ENCODE results near the gene ANP32B. TPM values are rescaled to one million over a fixed set of nuclear protein-coding genes. Genes with fewer than 3 reads are reported as not detected.
A peak's percentile ranks its signal among the peaks of the same experiment; 100 is the strongest.
"Not testable (repeated sequence)": the region's sequence is repeated elsewhere in the genome, so short reads cannot be mapped to it uniquely, and the experiment has no call there.

Gene ANP32B
- total RNA-seq, 2 experiments from 2014 or later = 397 to 405 TPM

DNA sequence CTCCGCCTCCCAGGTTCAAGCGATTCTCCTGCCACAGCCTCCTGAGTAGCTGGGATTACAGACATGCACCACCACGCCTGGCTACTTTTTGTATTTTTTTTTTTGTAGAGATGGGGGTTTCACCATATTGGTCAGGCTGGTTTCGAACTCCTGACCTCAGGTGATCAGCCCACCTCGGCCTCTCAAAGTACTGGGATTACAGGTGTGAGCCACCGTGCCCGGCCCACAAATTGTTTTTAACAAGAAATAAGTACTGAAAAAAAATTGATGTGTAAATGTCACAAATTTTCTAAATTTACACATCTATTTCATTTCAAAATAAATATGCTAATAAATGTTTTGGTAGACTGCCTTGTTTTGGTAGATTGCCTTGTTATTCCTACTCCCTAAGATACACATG, 13.5 kb downstream of the ANP32B start:
- H3K4me3 Mint-ChIP-seq, DNase-seq, H3K27me3 Mint-ChIP-seq, H3K27ac Mint-ChIP-seq, H3K9me3 Mint-ChIP-seq: not testable (repeated sequence)
- Mint-ChIP-seq H3K36me3 (peaks cover 39% of the 10 kb centered on the region), H3K4me1 (peaks cover 60% of the 10 kb centered on the region)

DNA sequence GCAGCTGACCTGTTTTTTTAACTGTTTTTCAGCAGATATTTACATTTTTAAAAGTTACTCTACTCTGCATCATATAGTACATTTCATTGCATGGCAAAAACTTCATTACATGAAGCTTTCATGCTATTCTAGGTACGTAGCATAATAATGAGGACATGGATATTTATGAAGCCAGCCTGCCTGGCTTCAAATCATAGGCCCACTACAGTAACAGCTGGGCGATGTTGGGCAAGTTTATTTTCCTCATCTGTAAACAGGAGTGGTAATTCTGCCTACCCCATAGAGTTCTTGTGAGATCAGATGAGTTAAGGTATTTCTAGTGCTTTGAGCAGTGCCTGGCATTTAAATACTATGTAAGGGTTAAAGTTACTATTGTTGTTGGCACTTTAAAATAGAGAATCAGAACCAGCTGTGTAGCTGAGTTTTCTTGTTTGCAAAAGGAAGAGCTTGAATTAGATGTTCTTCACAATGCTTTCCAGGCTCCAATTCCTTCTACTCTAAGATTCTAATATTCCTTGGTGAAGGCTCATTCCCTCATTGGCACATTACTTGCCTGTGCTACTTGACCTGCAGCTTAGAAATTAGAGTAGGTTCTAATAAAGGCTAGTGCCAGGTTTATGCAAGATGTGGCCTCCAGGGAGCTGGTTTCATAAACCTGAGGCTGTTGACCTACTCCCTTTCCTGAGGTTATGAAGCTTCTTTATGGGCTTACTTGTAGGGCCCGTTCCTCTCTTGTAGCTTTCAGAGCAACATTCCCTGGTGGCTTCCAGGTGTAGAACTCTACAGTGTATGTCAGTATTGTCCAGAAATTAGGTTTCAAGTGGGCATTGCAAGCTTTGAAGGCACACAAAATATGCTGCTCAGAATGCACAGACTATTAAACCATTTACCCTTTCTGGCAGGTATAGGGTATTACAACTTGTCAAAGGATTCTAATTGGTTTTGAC, 14.5 kb downstream of the ANP32B start:
- H3K27me3 Mint-ChIP-seq = no peaks in the 10 kb centered on the region
- DNase-seq = no peak
- H3K9me3 Mint-ChIP-seq = no peaks in the 10 kb centered on the region
- peak overlapping the region; percentile 2 for H3K27ac Mint-ChIP-seq
- no peak overlapping the region for H3K4me3 Mint-ChIP-seq
- H3K36me3 Mint-ChIP-seq = peaks cover 38% of the 10 kb centered on the region
- H3K4me1 Mint-ChIP-seq = peaks cover 51% of the 10 kb centered on the region

DNA sequence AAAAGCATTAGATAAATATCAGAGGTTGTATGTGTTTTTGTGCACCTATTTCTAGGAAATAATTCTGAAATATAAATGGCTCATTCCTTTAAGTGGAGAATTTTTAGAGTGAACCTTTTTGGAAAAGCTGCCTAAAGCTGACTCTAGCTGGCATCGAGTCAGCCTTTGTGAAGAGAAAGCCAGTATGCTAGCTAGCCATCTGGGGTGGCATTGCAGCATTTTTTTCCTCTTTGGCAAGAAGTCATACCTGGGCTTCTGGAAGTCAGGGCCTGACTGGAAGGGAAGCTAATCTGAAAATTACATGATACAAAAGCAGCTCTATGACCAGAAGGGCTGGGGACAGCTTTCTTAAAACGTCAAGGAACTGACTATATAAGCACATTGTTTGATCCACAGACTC, 19.7 kb downstream of the ANP32B start:
- Mint-ChIP-seq H3K4me1 (peaks cover 42% of the 10 kb centered on the region), H3K27ac (no peak overlapping the region), H3K36me3 (peaks cover 46% of the 10 kb centered on the region), H3K27me3 (no peaks in the 10 kb centered on the region), H3K4me3 (no peak overlapping the region), H3K9me3 (no peaks in the 10 kb centered on the region)
- DNase-seq = no peak

DNA sequence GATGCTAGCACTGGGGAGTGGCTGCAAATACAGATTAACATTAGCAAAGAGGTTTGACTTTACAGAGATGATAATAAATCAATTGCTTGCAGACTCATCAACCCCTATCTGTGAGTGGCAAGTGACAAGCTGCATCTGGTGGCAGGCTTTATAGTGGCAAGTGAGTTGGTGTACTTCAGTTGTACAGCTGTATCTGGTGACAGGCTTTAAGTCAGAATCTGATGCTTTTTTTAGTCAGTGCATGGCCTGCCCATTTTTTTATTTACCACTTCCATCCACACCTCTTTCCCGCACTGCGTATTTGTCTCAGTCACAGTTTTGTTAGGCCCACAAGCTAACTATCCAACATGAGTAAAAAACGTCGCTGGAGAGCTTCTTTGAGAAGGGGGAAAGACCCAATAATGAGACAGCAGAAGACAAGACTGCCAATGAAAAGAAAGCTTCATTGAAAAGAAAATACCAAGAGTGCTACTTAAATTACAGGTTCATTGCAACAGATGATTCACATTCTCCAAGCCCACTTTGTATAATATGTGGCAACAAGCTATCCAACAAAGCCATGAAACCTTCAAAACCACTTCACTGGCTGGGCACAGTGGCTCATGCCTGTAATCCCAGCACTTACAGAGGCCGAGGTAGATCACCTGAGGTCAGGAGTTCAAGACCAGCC, 23.1 kb downstream of the ANP32B start:
- Mint-ChIP-seq H3K27ac (peak overlapping the region; percentile 48), H3K36me3 (peaks cover 44% of the 10 kb centered on the region), H3K4me3 (no peak overlapping the region), H3K9me3 (no peaks in the 10 kb centered on the region), H3K4me1 (peaks cover 39% of the 10 kb centered on the region), H3K27me3 (no peaks in the 10 kb centered on the region)
- DNase-seq = no peak

DNA sequence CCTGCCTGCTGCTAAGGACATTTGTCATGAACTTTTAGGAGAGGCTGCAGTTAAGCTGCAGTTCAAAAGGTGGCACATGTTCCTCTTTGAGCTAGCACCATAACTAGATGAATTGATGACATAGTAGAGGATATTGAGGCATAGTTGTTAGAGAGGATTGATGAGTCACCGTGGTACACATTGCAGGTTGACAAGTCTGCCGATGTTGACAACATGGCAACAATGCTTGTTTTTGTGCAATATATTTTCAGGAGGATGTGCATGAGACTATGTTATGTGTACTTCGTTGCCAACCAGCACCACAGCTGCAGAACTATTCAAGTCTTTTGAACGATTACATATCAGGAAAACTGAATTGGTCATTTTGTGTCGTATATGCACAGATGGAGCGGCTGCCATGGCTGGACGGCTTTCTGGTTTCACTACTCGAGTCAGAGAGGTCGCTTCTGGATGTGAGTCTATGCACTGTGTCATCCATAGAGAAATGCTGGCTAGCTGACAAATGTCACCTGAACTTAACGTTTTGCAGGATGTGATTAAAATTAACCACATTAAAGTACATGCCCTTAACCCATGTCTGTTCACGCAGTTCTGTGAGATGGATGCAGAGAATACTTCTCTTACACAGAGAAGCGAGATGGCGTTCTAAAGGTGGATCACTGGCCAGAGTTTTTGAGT, 24.2 kb downstream of the ANP32B start:
- H3K4me3 Mint-ChIP-seq = no peak overlapping the region
- peaks cover 51% of the 10 kb centered on the region for H3K36me3 Mint-ChIP-seq
- no peaks in the 10 kb centered on the region for H3K9me3 Mint-ChIP-seq
- DNase-seq = no peak
- H3K4me1 Mint-ChIP-seq = peaks cover 37% of the 10 kb centered on the region
- peak overlapping the region; percentile 67 for H3K27ac Mint-ChIP-seq
- H3K27me3 Mint-ChIP-seq = no peaks in the 10 kb centered on the region

DNA sequence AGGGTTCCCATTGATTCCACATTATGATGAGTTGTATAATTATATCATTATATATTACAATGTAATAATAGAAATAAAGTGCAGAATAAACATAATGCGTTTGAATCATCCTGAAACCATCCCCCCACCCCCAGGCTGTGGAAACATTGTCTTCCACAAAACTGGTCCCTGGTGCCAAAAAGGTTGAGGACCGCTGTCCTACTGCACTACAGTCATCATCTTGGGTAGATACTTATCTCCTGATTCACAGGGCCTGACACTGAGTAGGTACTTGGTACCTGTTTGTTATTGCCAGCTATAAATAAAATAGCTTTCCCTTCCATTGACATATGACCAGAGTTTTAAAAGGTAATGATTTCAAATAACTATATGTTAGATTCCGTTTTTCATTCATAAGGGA, 25.6 kb downstream of the ANP32B start:
- Mint-ChIP-seq H3K4me1 (peaks cover 37% of the 10 kb centered on the region), H3K9me3 (no peaks in the 10 kb centered on the region), H3K27me3 (no peaks in the 10 kb centered on the region), H3K27ac (no peak overlapping the region), H3K4me3 (no peak overlapping the region), H3K36me3 (peaks cover 53% of the 10 kb centered on the region)
- no peak for DNase-seq

DNA sequence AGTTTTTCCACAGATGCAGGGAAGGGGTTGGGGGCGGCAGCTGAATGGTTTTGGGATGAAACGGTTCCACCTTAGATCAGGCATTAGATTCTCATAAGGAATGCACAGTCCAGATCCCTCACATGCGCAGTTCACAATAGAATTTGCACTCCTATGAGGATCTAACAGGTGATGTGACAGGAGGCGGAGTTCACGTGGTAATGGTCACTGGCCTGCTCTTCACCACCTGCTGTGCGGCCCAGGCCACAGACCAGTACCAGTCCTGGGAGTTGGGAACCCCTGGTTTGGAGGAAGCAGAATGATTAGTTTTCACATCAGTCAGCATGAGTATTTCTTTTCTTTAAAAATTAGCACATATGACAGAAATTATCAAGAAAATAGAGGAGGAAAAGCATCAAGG, 26.3 kb downstream of the ANP32B start:
- peak overlapping the region; percentile 79 for H3K27ac Mint-ChIP-seq

DNA sequence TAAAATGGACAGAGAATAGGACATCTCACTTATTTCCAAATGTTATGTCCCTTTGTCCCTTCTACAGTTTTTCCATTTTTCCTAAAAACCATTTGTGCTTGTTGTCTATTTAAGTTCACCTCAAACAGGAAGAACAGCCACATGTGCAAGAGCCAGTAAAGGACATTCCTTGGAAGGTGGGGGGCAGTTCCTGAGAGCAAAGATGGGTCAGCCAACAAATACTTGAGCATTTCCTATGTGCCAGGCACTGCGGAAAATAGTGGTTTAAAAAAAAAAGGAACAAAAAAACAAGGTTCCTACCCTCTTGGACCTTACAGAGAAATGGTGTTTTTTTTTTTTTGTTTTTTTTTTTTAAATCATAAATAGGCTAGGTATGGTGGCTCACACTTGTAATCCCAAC, 26.8 kb downstream of the ANP32B start:
- H3K27ac Mint-ChIP-seq = no peak overlapping the region
- H3K4me1 Mint-ChIP-seq = peaks cover 31% of the 10 kb centered on the region
- DNase-seq = no peak
- H3K27me3 Mint-ChIP-seq = no peaks in the 10 kb centered on the region
- H3K4me3 Mint-ChIP-seq = no peak overlapping the region
- H3K9me3 Mint-ChIP-seq = no peaks in the 10 kb centered on the region
- H3K36me3 Mint-ChIP-seq = peaks cover 53% of the 10 kb centered on the region

More for the DNA sequence above, 26.3 kb downstream of the ANP32B start:
- Mint-ChIP-seq H3K4me1 (peaks cover 35% of the 10 kb centered on the region), H3K36me3 (peaks cover 52% of the 10 kb centered on the region), H3K9me3 (no peaks in the 10 kb centered on the region), H3K27me3 (no peaks in the 10 kb centered on the region), H3K4me3 (peak overlapping the region; percentile 59)
- no peak for DNase-seq

DNA sequence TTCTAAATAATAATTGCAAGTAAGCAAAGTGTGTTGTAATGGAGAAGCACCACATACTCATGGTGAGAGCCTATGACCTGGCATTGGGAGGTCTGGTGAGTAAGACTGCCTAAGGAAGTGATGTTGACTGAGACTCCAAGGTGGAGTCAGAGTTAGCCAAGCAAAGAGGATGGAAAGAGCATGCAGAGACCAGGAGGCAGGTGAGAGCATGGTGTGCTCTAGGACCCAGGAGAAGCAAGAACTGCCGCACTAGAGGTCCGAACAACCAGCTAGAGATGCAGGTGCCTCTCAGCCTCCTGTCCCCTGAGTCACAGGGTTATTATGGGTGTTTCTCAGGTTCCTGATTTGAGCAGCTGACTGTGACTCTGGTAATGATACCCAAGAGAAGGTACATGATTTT, 27.3 kb downstream of the ANP32B start:
- no peaks in the 10 kb centered on the region for H3K9me3 Mint-ChIP-seq
- peaks cover 56% of the 10 kb centered on the region for H3K36me3 Mint-ChIP-seq
- H3K27me3 Mint-ChIP-seq = no peaks in the 10 kb centered on the region
- DNase-seq = no peak
- H3K4me3 Mint-ChIP-seq = no peak overlapping the region
- peaks cover 33% of the 10 kb centered on the region for H3K4me1 Mint-ChIP-seq
- H3K27ac Mint-ChIP-seq = peak overlapping the region; percentile 56

DNA sequence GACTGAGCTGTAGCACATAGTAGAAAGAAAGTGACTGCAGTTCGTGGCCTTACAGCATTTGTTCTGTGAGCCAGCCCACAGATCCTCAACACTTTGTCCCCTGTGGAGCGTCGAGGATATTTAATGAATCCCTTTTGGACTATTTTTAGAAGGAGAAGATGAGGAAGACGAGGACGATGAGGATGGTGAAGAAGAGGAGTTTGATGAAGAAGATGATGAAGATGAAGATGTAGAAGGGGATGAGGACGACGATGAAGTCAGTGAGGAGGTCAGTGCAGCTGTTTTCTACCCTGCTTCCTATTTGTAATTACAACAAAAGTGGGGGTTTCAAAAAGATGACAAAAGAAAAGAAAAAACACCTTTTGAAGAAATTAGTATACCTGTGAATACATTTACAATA, 28.0 kb downstream of the ANP32B start:
- peak overlapping the region; percentile 2 for H3K27ac Mint-ChIP-seq
- no peak overlapping the region for H3K4me3 Mint-ChIP-seq

DNA sequence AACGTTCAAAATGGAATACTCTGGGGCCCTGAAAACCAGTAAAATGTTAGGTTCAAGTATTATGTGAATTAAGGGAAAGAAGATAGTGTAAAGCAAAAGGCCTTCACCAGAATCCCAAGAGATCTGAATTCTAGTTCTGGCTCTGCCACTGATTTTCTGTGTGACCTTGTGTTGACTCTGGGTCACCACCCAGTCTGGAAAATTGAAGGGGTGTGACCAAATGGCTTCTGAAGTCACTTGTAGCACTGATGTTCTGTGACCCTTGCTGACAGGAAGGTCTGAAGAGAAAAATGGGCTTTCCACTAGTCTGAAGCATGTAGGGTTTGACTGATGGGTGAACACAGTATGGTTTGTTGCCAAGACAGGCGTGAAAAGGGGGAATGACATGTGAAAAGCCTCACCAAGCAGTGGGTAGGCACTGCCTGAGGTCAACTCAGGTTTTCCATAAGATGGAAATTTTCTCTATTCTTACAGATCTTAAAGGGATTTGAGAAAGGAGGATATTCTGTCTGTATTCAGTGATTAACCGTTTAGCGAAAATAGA, 33.1 kb downstream of the ANP32B start:
- no peak overlapping the region for H3K27ac Mint-ChIP-seq
- H3K9me3 Mint-ChIP-seq = no peaks in the 10 kb centered on the region
- H3K4me1 Mint-ChIP-seq = peaks cover 4% of the 10 kb centered on the region
- H3K36me3 Mint-ChIP-seq = peaks cover 41% of the 10 kb centered on the region
- no peak for DNase-seq
- no peaks in the 10 kb centered on the region for H3K27me3 Mint-ChIP-seq
- no peak overlapping the region for H3K4me3 Mint-ChIP-seq

More for the DNA sequence above, 28.0 kb downstream of the ANP32B start:
- peaks cover 26% of the 10 kb centered on the region for H3K4me1 Mint-ChIP-seq
- DNase-seq = no peak
- H3K36me3 Mint-ChIP-seq = peaks cover 54% of the 10 kb centered on the region
- no peaks in the 10 kb centered on the region for H3K9me3 Mint-ChIP-seq
- H3K27me3 Mint-ChIP-seq = no peaks in the 10 kb centered on the region

DNA sequence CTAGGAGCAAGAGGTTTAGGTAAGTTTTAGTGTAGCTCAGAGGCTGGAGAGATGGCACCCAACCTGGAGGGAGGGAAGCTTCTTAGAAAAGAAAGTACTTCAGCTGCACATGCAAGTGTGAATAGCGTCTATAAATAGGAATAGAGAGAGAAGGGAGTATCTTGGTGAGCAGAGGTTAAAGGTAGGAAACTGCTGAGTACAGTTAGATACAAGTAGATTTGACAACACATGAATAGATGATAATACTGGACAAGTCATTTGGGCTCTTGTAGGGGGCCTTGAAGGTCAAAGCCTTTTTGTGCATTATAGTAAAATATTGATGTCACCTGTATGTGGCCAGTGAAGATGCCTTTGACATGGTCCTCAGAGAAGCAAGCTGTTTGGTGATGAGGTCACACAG, 34.2 kb downstream of the ANP32B start:
- Mint-ChIP-seq H3K27me3 (no peaks in the 10 kb centered on the region), H3K27ac (peak overlapping the region; percentile 21), H3K4me1 (peaks cover 4% of the 10 kb centered on the region), H3K9me3 (no peaks in the 10 kb centered on the region), H3K4me3 (no peak overlapping the region), H3K36me3 (peaks cover 35% of the 10 kb centered on the region)
- no peak for DNase-seq

DNA sequence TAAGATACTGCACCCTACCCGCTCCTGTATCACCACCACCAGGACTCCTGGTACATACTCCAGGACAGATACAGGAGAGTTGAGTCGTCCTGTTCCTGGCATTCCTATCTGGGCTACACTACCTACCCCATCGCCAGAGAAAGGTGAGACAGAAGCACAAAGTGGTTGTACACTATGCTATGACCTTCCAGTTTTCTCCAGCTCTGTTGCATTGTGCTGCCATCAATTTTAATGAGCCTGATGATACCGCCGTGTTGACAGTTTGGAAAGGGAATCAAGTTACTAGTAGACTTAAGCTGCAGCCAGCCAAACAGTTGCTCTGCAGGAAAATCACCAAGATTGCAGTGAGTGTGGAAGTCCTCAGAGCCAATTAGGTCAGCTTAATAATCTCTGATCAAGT, 35.2 kb downstream of the ANP32B start:
- no peak overlapping the region for H3K27ac Mint-ChIP-seq

DNA sequence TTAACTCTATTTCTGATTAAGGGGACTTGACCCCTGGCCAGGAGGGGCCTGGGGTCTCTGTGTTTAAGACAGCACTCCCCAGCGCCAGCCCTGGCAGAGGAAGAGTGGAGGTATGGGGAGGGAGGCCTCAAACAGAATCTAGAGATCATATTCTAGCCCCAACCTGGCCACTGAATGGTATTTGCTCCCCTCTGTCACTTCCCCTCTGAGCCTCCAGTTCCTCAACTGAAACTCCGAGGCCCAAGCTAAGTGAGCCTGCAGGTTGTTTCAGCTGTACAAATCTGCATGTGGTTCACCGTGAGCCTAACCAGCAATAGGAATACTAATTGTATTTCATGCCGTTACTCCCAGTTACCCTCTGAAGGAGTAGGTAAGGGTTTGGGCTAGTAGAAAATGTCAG, 36.0 kb downstream of the ANP32B start:
- H3K36me3 Mint-ChIP-seq = peaks cover 29% of the 10 kb centered on the region

More for the DNA sequence above, 35.2 kb downstream of the ANP32B start:
- H3K4me1 Mint-ChIP-seq = peaks cover 4% of the 10 kb centered on the region
- no peaks in the 10 kb centered on the region for H3K9me3 Mint-ChIP-seq
- peaks cover 33% of the 10 kb centered on the region for H3K36me3 Mint-ChIP-seq
- H3K27me3 Mint-ChIP-seq = no peaks in the 10 kb centered on the region
- H3K4me3 Mint-ChIP-seq = no peak overlapping the region
- DNase-seq = no peak

DNA sequence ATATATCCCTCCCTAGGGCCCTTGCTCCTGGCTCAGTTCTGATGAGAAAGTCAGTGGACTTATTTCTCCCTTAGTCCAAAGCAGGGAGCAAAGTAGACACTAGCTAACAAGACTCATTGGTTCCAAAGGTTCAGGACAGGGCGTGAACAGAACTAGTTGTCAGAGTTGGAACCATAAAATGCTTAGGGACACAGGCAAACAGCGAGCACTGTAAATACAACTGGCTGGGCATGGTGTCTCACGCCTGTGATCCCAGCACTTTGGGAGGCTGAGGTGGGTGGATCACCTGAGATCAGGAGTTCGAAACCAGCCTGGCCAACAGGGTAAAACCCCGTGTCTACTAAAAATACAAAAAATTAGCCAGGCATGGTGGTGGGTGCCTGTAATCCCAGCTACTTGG, 36.7 kb downstream of the ANP32B start:
- H3K36me3 Mint-ChIP-seq = peaks cover 24% of the 10 kb centered on the region
- H3K27me3 Mint-ChIP-seq, H3K27ac Mint-ChIP-seq, H3K9me3 Mint-ChIP-seq, H3K4me3 Mint-ChIP-seq, DNase-seq, H3K4me1 Mint-ChIP-seq: not testable (repeated sequence)

More for the DNA sequence above, 36.0 kb downstream of the ANP32B start:
- Mint-ChIP-seq H3K27ac (peak overlapping the region; percentile 44), H3K4me3 (no peak overlapping the region), H3K4me1 (peaks cover 4% of the 10 kb centered on the region), H3K27me3 (no peaks in the 10 kb centered on the region), H3K9me3 (no peaks in the 10 kb centered on the region)
- no peak for DNase-seq
